ENCODE results near the gene EFNB1. TPM values are rescaled to one million over a fixed set of nuclear protein-coding genes. Genes with fewer than 3 reads are reported as not detected.

Gene EFNB1
- total RNA-seq, 1 experiment from 2014 or later, result 78.1 TPM

DNA sequence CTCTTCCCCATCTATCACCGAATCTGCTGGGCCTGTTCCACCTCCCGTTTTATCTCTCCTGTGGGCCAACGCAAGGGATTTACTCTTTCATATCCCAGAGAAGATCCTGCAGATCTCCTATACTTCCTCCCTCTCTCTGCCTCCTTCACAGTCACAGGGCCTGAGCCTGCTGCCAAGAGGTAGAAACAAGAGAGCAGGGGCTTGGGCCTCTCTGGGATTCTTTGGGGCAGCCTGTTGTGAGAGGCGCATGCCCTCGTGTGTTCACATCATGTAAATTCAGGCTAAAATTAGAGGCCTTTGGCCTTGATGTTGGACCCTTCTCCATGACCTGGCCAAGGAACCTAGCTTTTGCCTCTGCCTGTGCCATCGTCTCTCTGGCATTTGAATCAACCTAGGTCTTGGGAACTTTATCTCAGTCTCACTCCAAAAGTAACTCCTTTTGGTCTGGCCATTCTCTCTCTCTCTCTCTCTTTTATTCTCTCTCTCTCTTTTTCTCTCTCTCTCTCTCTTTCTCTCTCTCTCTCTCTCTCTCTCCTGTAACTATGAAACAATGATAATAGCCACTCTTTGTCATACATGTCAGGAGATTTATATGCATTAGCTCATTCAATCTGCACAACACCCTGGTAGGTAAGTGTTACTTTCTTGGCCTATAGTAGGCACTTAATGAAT is 20.0 kb upstream of the EFNB1 start:
- no peak overlapping the region for H3K27ac ChIP-seq (ENCODE audit: low read depth, low read length, poor library complexity, severe bottlenecking)
- no peaks in the 10 kb centered on the region for H3K36me3 ChIP-seq (ENCODE audit: insufficient read depth, low read length, poor library complexity, severe bottlenecking)
- BruUV-seq (replicated peaks), result no TSS peak
- POLR2A ChIA-PET (ENCODE audit: low non-redundant PET), result no interaction called here
- H3K27me3 ChIP-seq (replicated peaks; ENCODE audit: insufficient read depth, low read depth, low read length, poor library complexity), result no peaks in the 10 kb centered on the region
- no peaks in the 10 kb centered on the region for H3K9me3 ChIP-seq (ENCODE audit: low read depth, low read length, poor library complexity, severe bottlenecking)
- no peak for DNase-seq (ENCODE audit: low spot score)
- no peaks in the 10 kb centered on the region for H3K4me1 ChIP-seq (ENCODE audit: insufficient read depth, low read length, poor library complexity, severe bottlenecking)
- TF ChIP-seq, protein P1, sequence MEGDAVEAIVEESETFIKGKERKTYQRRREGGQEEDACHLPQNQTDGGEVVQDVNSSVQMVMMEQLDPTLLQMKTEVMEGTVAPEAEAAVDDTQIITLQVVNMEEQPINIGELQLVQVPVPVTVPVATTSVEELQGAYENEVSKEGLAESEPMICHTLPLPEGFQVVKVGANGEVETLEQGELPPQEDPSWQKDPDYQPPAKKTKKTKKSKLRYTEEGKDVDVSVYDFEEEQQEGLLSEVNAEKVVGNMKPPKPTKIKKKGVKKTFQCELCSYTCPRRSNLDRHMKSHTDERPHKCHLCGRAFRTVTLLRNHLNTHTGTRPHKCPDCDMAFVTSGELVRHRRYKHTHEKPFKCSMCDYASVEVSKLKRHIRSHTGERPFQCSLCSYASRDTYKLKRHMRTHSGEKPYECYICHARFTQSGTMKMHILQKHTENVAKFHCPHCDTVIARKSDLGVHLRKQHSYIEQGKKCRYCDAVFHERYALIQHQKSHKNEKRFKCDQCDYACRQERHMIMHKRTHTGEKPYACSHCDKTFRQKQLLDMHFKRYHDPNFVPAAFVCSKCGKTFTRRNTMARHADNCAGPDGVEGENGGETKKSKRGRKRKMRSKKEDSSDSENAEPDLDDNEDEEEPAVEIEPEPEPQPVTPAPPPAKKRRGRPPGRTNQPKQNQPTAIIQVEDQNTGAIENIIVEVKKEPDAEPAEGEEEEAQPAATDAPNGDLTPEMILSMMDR (conservative IDR thresholded peaks at IDR 0.05; ENCODE audit: low read depth, low read length), result peak; percentile 26; the same call in 1 of the 2 replicates
- TF ChIP-seq EZH2 (IDR thresholded peaks at IDR 0.05; ENCODE audit: borderline replicate concordance, low read depth, low read length, poor library complexity, severe bottlenecking), result no peak
- CTCF ChIA-PET, result interaction anchor here (0.7 to 1.6 kb wide), 2 partner anchors 76 to 809 kb away, joined by 4 read pairs; no protein-coding TSS in a partner anchor
- H3K4me3 ChIP-seq (ENCODE audit: low read depth, low read length, poor library complexity, severe bottlenecking), result no peak overlapping the region
- intact Hi-C loops (cut with micrococcal nuclease; ENCODE audit: unreplicated experiment), result loop anchor here (10.0 kb wide), 1 partner anchor 274 kb away; no protein-coding TSS in a partner anchor

DNA sequence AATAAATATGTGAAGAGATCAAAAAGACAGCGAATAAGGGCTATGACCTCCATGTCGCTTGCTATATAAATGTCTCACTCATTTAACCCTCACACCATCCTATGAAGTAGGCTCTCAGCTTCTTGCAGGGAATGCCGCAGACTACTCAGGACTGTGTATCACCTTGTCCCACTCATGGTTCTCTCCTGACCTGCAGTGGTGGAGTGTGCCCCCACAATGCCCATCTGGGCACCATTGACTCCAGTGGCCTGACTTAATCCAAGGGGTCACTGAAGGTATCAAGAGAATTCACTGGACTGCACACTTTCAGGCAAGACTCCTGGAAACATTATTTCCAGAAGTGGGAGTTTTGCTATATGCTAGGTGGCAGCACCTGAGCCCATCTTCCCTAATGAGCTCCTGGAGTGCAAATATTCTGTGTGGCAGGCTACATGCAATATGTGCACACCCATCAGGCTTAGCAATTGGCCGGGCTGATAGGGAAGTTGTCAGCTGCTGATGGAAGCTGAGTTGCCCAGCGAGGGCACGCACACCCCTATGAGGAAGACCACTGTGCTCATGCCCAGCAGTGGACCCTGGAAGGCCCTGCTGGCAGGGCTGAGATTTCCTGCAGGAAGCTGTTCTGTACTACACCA is 8.2 kb upstream of the EFNB1 start:
- intact Hi-C loops (cut with micrococcal nuclease; ENCODE audit: unreplicated experiment), result no loop called here
- Histone ChIP-seq H3K9me3 (ENCODE audit: low read depth, low read length, poor library complexity, severe bottlenecking) (no peaks in the 10 kb centered on the region), H3K27me3 (replicated peaks; ENCODE audit: insufficient read depth, low read depth, low read length, poor library complexity) (no peaks in the 10 kb centered on the region), H3K4me3 (ENCODE audit: low read depth, low read length, poor library complexity, severe bottlenecking) (no peak overlapping the region), H3K4me1 (ENCODE audit: insufficient read depth, low read length, poor library complexity, severe bottlenecking) (peaks cover 7% of the 10 kb centered on the region), H3K36me3 (ENCODE audit: insufficient read depth, low read length, poor library complexity, severe bottlenecking) (no peaks in the 10 kb centered on the region), H3K27ac (ENCODE audit: low read depth, low read length, poor library complexity, severe bottlenecking) (no peak overlapping the region)
- CTCF ChIA-PET, result no interaction called here
- POLR2A ChIA-PET (ENCODE audit: low non-redundant PET), result no interaction called here
- no peak for DNase-seq (ENCODE audit: low spot score)
- BruUV-seq (replicated peaks), result no TSS peak
- TF ChIP-seq, protein P1 (conservative IDR thresholded peaks at IDR 0.05; ENCODE audit: low read depth, low read length), result no peak
- no peak for TF ChIP-seq EZH2 (IDR thresholded peaks at IDR 0.05; ENCODE audit: borderline replicate concordance, low read depth, low read length, poor library complexity, severe bottlenecking)

- Histone ChIP-seq H3K9me3 (ENCODE audit: low read depth, low read length, poor library complexity, severe bottlenecking) (no peaks in the 10 kb centered on the region), H3K27ac (ENCODE audit: low read depth, low read length, poor library complexity, severe bottlenecking) (no peak overlapping the region), H3K36me3 (ENCODE audit: insufficient read depth, low read length, poor library complexity, severe bottlenecking) (no peaks in the 10 kb centered on the region), H3K27me3 (replicated peaks; ENCODE audit: insufficient read depth, low read depth, low read length, poor library complexity) (no peaks in the 10 kb centered on the region), H3K4me3 (ENCODE audit: low read depth, low read length, poor library complexity, severe bottlenecking) (no peak overlapping the region), H3K4me1 (ENCODE audit: insufficient read depth, low read length, poor library complexity, severe bottlenecking) (peaks cover 7% of the 10 kb centered on the region)
- ChIA-PET CTCF (interaction anchor here (1.2 kb wide), 1 partner anchor 566 kb away, joined by 8 read pairs; no protein-coding TSS in a partner anchor), POLR2A (ENCODE audit: low non-redundant PET) (no interaction called here)
- intact Hi-C loops (cut with micrococcal nuclease; ENCODE audit: unreplicated experiment), result no loop called here
- no TSS peak for BruUV-seq (replicated peaks)
- no peak for DNase-seq (ENCODE audit: low spot score)
- no peak for TF ChIP-seq EZH2 (IDR thresholded peaks at IDR 0.05; ENCODE audit: borderline replicate concordance, low read depth, low read length, poor library complexity, severe bottlenecking)
- TF ChIP-seq, protein P1 (conservative IDR thresholded peaks at IDR 0.05; ENCODE audit: low read depth, low read length), result no peak
Measured at GRCh38 chrX:68821616-68822015, 7.2 kb upstream of the EFNB1 start.

Measured in A673 (cell line).